GM23338 (cell line): ENCODE data around the gene HSPB9. TPM values are rescaled to one million over a fixed set of nuclear protein-coding genes. Genes with fewer than 3 reads are reported as not detected.

Experiments
- ATAC-seq: fragments of 200-7000 bp; cut with Tn5 transposase; 3 replicates; pipeline ENCODE4 v1.9.1; 2020
- DNase-seq: peaks from one replicate; pipeline ENCODE4 v3.0.0-alpha.2; 2015; ENCODE audit warnings: low spot score
- H2AFZ ChIP-seq: fragments of 200-600 bp; sonication (generic); 2 replicates; pipeline ENCODE4 v1.8.0; 2016; ENCODE audit warnings: antibody characterized with exemption, mild to moderate bottlenecking, moderate library complexity
- H3F3A ChIP-seq: fragments of 200-600 bp; sonication (generic); replicated peaks from 2 replicates; pipeline ENCODE4 v1.8.0; 2017; ENCODE audit warnings: antibody characterized with exemption, mixed run types, low read depth
- H3K27ac ChIP-seq: fragments of 200-600 bp; sonication (generic); 2 replicates; pipeline ENCODE4 v1.6.1; 2016; ENCODE audit warnings: low read depth
- H3K27me3 ChIP-seq: fragments of 200-600 bp; sonication (generic); 2 replicates; pipeline ENCODE4 v1.8.0; 2016; ENCODE audit warnings: mild to moderate bottlenecking, mixed run types, moderate library complexity; ENCODE audit not compliant: insufficient read depth
- H3K36me3 ChIP-seq: fragments of 200-600 bp; sonication (generic); 2 replicates; pipeline ENCODE4 v1.8.0; 2016; ENCODE audit warnings: mild to moderate bottlenecking; ENCODE audit not compliant: insufficient read depth
- H3K4me1 ChIP-seq: fragments of 200-600 bp; sonication (generic); 2 replicates; pipeline ENCODE4 v1.8.0; 2016; ENCODE audit warnings: mild to moderate bottlenecking, moderate library complexity; ENCODE audit not compliant: insufficient read depth
- H3K4me2 ChIP-seq: fragments of 200-600 bp; sonication (generic); 2 replicates; pipeline ENCODE4 v1.7.1; 2017; ENCODE audit warnings: mixed run types
- H3K4me3 ChIP-seq: fragments of 200-600 bp; sonication (generic); 2 replicates; pipeline ENCODE4 v1.6.1; 2016; ENCODE audit warnings: mixed run types
- H3K79me2 ChIP-seq: fragments of 200-600 bp; sonication (generic); replicated peaks from 2 replicates; pipeline ENCODE4 v1.8.0; 2017; ENCODE audit warnings: mild to moderate bottlenecking; ENCODE audit not compliant: insufficient read depth
- H3K9me2 ChIP-seq: fragments of 200-600 bp; sonication (generic); 2 replicates; pipeline ENCODE4 v1.8.0; 2017; ENCODE audit not compliant: insufficient read depth
- H4K20me1 ChIP-seq: fragments of 200-600 bp; sonication (generic); replicated peaks from 2 replicates; pipeline ENCODE4 v1.8.0; 2017; ENCODE audit warnings: mild to moderate bottlenecking; ENCODE audit not compliant: insufficient read depth
- H3K27ac Mint-ChIP-seq: 2 replicates; pipeline ENCODE4 v1.8.0; 2020; ENCODE audit warnings: inconsistent platforms, mild to moderate bottlenecking, moderate library complexity, mixed read lengths
- H3K27me3 Mint-ChIP-seq: 3 replicates; pipeline ENCODE4 v1.8.0; 2022; ENCODE audit warnings: low read depth, mild to moderate bottlenecking, moderate library complexity, mixed read lengths, inconsistent platforms; ENCODE audit not compliant: insufficient read depth, poor library complexity
- H3K36me3 Mint-ChIP-seq: 3 replicates; pipeline ENCODE4 v1.8.0; 2021; ENCODE audit warnings: low read depth, mild to moderate bottlenecking, inconsistent platforms, moderate library complexity, mixed read lengths
- H3K4me1 Mint-ChIP-seq: 3 replicates; pipeline ENCODE4 v1.8.0; 2020; ENCODE audit warnings: mild to moderate bottlenecking, inconsistent platforms, mixed read lengths
- H3K4me3 Mint-ChIP-seq: 3 replicates; pipeline ENCODE4 v1.8.0; 2021; ENCODE audit warnings: moderate library complexity, mild to moderate bottlenecking, inconsistent platforms, mixed read lengths
- H3K9me3 Mint-ChIP-seq: 3 replicates; pipeline ENCODE4 v1.8.0; 2020; ENCODE audit warnings: moderate library complexity, mild to moderate bottlenecking, inconsistent platforms, mixed read lengths
- CREB1 ChIP-seq: fragments of 250-450 bp; sonication (Bioruptor Pico); IDR thresholded peaks from 2 replicates; pipeline ENCODE4 v1.5.0; 2020; ENCODE audit warnings: low read depth, mild to moderate bottlenecking, moderate library complexity
- CTCF ChIP-seq, 2 experiments: fragments of 200-600 bp in 1 of 2; sonication (generic) in 1 of 2; conservative IDR thresholded peaks; 2 replicates each; pipeline versions ENCODE4 v1.5.1 to v1.6.1; 2016 to 2017; ENCODE audit warnings: antibody characterized with exemption in 2 of 2, low read depth in 2 of 2, mild to moderate bottlenecking in 2 of 2, moderate library complexity in 1 of 2
- ETS1 ChIP-seq: IDR thresholded peaks from 2 replicates; pipeline ENCODE4 v1.6.1; 2016; ENCODE audit warnings: antibody characterized with exemption
- EZH2 ChIP-seq: fragments of 200-600 bp; sonication (generic); IDR thresholded peaks from one replicate; pipeline ENCODE4 v1.8.0; 2017; ENCODE audit warnings: antibody characterized with exemption, mild to moderate bottlenecking, low read depth; ENCODE audit not compliant: unreplicated experiment
- EZH2phosphoT487 ChIP-seq: fragments of 200-600 bp; sonication (generic); IDR thresholded peaks from one replicate; pipeline ENCODE4 v1.8.1; 2018; ENCODE audit warnings: antibody characterized with exemption; ENCODE audit not compliant: unreplicated experiment
- JUNB ChIP-seq: IDR thresholded peaks from one replicate; pipeline ENCODE4 v1.6.1; 2016; ENCODE audit warnings: antibody characterized with exemption; ENCODE audit not compliant: unreplicated experiment
- NANOG ChIP-seq: IDR thresholded peaks from 2 replicates; pipeline ENCODE4 v1.6.1; 2016; ENCODE audit warnings: antibody characterized with exemption, borderline replicate concordance
- POLR2AphosphoS5 ChIP-seq: IDR thresholded peaks from 2 replicates; pipeline ENCODE4 v1.6.1; 2016; ENCODE audit warnings: antibody characterized with exemption, low read depth
- REST ChIP-seq: IDR thresholded peaks from one replicate; pipeline ENCODE4 v1.6.1; 2018; ENCODE audit warnings: antibody characterized with exemption; ENCODE audit not compliant: unreplicated experiment
- STAT1 ChIP-seq: IDR thresholded peaks from one replicate; pipeline ENCODE4 v1.6.1; 2016; ENCODE audit warnings: antibody characterized with exemption; ENCODE audit not compliant: unreplicated experiment
- ZNF331 ChIP-seq: fragments of 250-450 bp; sonication (Bioruptor Pico); IDR thresholded peaks from 2 replicates; pipeline ENCODE4 v1.5.0; 2020; ENCODE audit warnings: low read depth, mild to moderate bottlenecking, moderate library complexity
- polyA plus RNA-seq: library from polyadenylated mRNA; unstranded; fragments of >200 nt; fragmentation: Nextera tagmentation; extraction: Ambion mirVana; gene quantifications from 2 replicates; pipeline ENCODE4 v1.2.1, GENCODE V29; 2016
- total RNA-seq: library from RNA; depleted of rRNA; stranded (reverse); fragments of >200 nt; shearing (Covaris generic); gene quantifications from 2 replicates; pipeline ENCODE4 v1.2.3, GENCODE V29; 2014

HSPB9 gene
- total and polyA plus RNA-seq, 2 experiments from 2014 or later = 0.31 to 0.52 TPM

- no peaks in the 10 kb centered on the region for H3K9me2 ChIP-seq
- H3K4me2 ChIP-seq = no peak overlapping the region
- TF ChIP-seq REST (no peak), STAT1 (no peak), CREB1 (CRISPR knock-in tag) (no peak), JUNB (no peak), NANOG (no peak), ETS1 (no peak), ZNF331 (CRISPR knock-in tag) (no peak), CTCF (conservative IDR thresholded peaks at IDR 0.05; ENCODE audit: low read depth in 2 of 2) (no peak), POLR2AphosphoS5 (no peak), EZH2 (no peak), EZH2phosphoT487 (no peak)
- peaks cover 11% of the 10 kb centered on the region for H3K4me1 ChIP-seq
- peaks cover 11% of the 10 kb centered on the region; the same call in 1 of the 2 replicates for H3K27me3 ChIP-seq
- H2AFZ ChIP-seq = no peak overlapping the region
- H3K36me3 ChIP-seq = no peaks in the 10 kb centered on the region
- 0 out of 2 replicates have a peak, but pooled peaks cover 5% of the 10 kb centered on the region for H3F3A ChIP-seq
- Mint-ChIP-seq H3K36me3 (no peaks in the 10 kb centered on the region; the same call in 2 of the 3 replicates), H3K27me3 (peaks cover 22% of the 10 kb centered on the region), H3K27ac (no peak overlapping the region), H3K4me3 (no peak overlapping the region), H3K4me1 (peaks cover 13% of the 10 kb centered on the region), H3K9me3 (no peaks in the 10 kb centered on the region; the same call in 2 of the 3 replicates)
- H3K27ac ChIP-seq = no peak overlapping the region
- H4K20me1 ChIP-seq = no peaks in the 10 kb centered on the region
- H3K4me3 ChIP-seq = no peak overlapping the region
- DNase-seq (no peak), ATAC-seq (no peak)
- H3K79me2 ChIP-seq = no peaks in the 10 kb centered on the region
Observed at GRCh38 chr17:42103221-42103954, 19.2 kb upstream of the HSPB9 start.
